Panc1 (cell line): Measurements from ENCODE around the gene ZNF699.

Source experiments
- CTCF ChIP-seq: fragments of 450-650 bp; IDR thresholded peaks from 2 replicates; pipeline ENCODE4 v1.5.1; 2017; ENCODE audit warnings: mild to moderate bottlenecking
- POLR2AphosphoS5 ChIP-seq: IDR thresholded peaks from 2 replicates; pipeline ENCODE4 v1.6.1; 2012; ENCODE audit warnings: mild to moderate bottlenecking, low read depth, low read length, moderate library complexity
- REST ChIP-seq, 2 experiments: IDR thresholded peaks; 2 replicates each; pipeline ENCODE4 v1.6.1; 2011 to 2012; ENCODE audit warnings: low read depth in 2 of 2, control low read depth in 1 of 2, low read length in 1 of 2, mild to moderate bottlenecking in 1 of 2, moderate library complexity in 1 of 2; ENCODE audit not compliant: insufficient read depth in 1 of 2

GRCh38 chr19:9313756-9314155 lies 4.1 kb upstream of the ZNF699 start:
- TF ChIP-seq POLR2AphosphoS5, result no peak
- TF ChIP-seq REST (IDR thresholded peaks at IDR 0.05; ENCODE audit: insufficient read depth in 1 of 2, low read depth in 2 of 2, low read length in 1 of 2), result no peak
- TF ChIP-seq CTCF, result no peak
